Transverse colon (tissue), 4 donors: ENCODE results near the gene NPAS3. TPM values are rescaled to one million over a fixed set of nuclear protein-coding genes. Genes with fewer than 3 reads are reported as not detected.

Experiments used
- DNase-seq: peaks from one replicate; pipeline ENCODE4 v3.0.0-alpha.2; 2019
- H3K27ac ChIP-seq, 4 donors: fragments of 200-600 bp; sonication (generic); 2 replicates each; pipeline ENCODE4 v1.5.1; 2016 to 2018; ENCODE audit warnings: inconsistent platforms in 4 of 4
- H3K27me3 ChIP-seq: fragments of 200-600 bp; sonication (generic); 2 replicates; pipeline ENCODE4 v1.5.1; 2017; ENCODE audit warnings: inconsistent platforms
- H3K36me3 ChIP-seq, 4 donors: fragments of 200-600 bp; sonication (generic); 2 replicates each; pipeline ENCODE4 v1.5.1; 2017 to 2019; ENCODE audit warnings: inconsistent platforms in 4 of 4
- H3K4me1 ChIP-seq, 4 donors: fragments of 200-600 bp; sonication (generic); 2 replicates each; pipeline ENCODE4 v1.5.1; 2017 to 2020; ENCODE audit warnings: inconsistent platforms in 4 of 4
- H3K4me3 ChIP-seq, 4 donors: fragments of 200-600 bp; sonication (generic); 1 replicate in 1 of 4; 2 replicates in 3 of 4; pipeline versions ENCODE4 v1.5.1 to v1.6.1; 2017 to 2019; ENCODE audit warnings: inconsistent platforms in 4 of 4
- H3K9me3 ChIP-seq, 2 donors: fragments of 200-600 bp; sonication (generic); 2 replicates each; pipeline ENCODE4 v1.5.1; 2017 to 2019; ENCODE audit warnings: inconsistent platforms in 2 of 2
- CTCF ChIP-seq, 5 experiments: fragments of 200-600 bp in 3 of 5; fragments of 450-650 bp in 2 of 5; sonication (generic) in 3 of 5; IDR thresholded peaks; 1 replicate in 2 of 5; 2 replicates in 3 of 5; pipeline ENCODE4 v1.5.1; 2016 to 2017; ENCODE audit warnings: antibody characterized with exemption in 5 of 5, inconsistent platforms in 3 of 5, mild to moderate bottlenecking in 2 of 5, moderate library complexity in 1 of 5
- EP300 ChIP-seq: sonication (generic); formaldehyde crosslinking; IDR thresholded peaks from one replicate; pipeline ENCODE4 v1.6.1; 2017; ENCODE audit warnings: antibody characterized with exemption, low read depth
- POLR2A ChIP-seq: fragments of 450-650 bp; IDR thresholded peaks from one replicate; pipeline ENCODE4 v1.6.1; 2016; ENCODE audit warnings: antibody characterized with exemption, mild to moderate bottlenecking, moderate library complexity
- POLR2AphosphoS5 ChIP-seq, 3 donors: sonication (generic); formaldehyde crosslinking; IDR thresholded peaks; one replicate each; pipeline ENCODE4 v1.6.1; 2016; ENCODE audit warnings: antibody characterized with exemption in 3 of 3
- WGBS, 2 donors: methylation state at CpG; one replicate each; pipeline ENCODE4 v1.1.5; 2018; ENCODE audit warnings: low coverage in 1 of 2; 5-methylcytosine and 5-hydroxymethylcytosine counted together
- in situ Hi-C, 4 donors: fragments of 200-750 bp; cut with MboI; loops; one replicate each; pipeline versions ENCODE4 v1.15.0 to v1.15.1; 2017; ENCODE audit warnings: low sequenced_read_pairs in 3 of 4, low pct_ligation_motif_present in 1 of 4, low pct_unique_long_range_greater_than_20kb in 1 of 4
- intact Hi-C: fragments of 100-400 bp; cut with DNase I; formaldehyde crosslinking; loops from one replicate; pipeline ENCODE4 v1.15.1; 2023; ENCODE audit warnings: low total_unique reads
- total RNA-seq, 4 donors: library from RNA; depleted of rRNA; stranded (reverse); fragments of >200 nt; gene quantifications; one replicate each; pipeline ENCODE4 v1.1.0, GENCODE V29; 2016

The NPAS3 gene
- total RNA-seq, 4 donors from 2014 or later, result 0.96 to 6.4 (median 1.8) TPM

- no peaks in the 10 kb centered on the region for H3K4me1 ChIP-seq
- no peak overlapping the region for H3K27ac ChIP-seq
- TF ChIP-seq EP300 (no peak), POLR2AphosphoS5 (IDR thresholded peaks at IDR 0.05) (no peak), POLR2A (no peak), CTCF (IDR thresholded peaks at IDR 0.05) (no peak)
- in situ Hi-C loops, result no loop called here
- no peaks in the 10 kb centered on the region for H3K27me3 ChIP-seq
- no peak for DNase-seq
- H3K4me3 ChIP-seq, result no peak overlapping the region
- no peaks in the 10 kb centered on the region for H3K9me3 ChIP-seq
- intact Hi-C loops, result no loop called here
- no peaks in the 10 kb centered on the region for H3K36me3 ChIP-seq
- WGBS, 2 donors, result 84 to 90% methylated on average over 2 to 5 of the region's 5 CpGs
Measured at GRCh38 chr14:33516898-33517436, 578.3 kb downstream of the NPAS3 start.

- WGBS, 2 donors, result 54 to 64% methylated on average over 2 of the region's 2 CpGs
- DNase-seq, result no peak
- Histone ChIP-seq H3K4me3 (no peak overlapping the region), H3K4me1 (no peaks in the 10 kb centered on the region), H3K36me3 (no peaks in the 10 kb centered on the region), H3K27ac (no peak overlapping the region), H3K27me3 (no peaks in the 10 kb centered on the region), H3K9me3 (no peaks in the 10 kb centered on the region)
- TF ChIP-seq POLR2A, result no peak
- TF ChIP-seq CTCF (IDR thresholded peaks at IDR 0.05), result no peak
- no peak for TF ChIP-seq POLR2AphosphoS5 (IDR thresholded peaks at IDR 0.05)
- TF ChIP-seq EP300, result no peak
- intact Hi-C loops (no loop called here), in situ Hi-C loops (no loop called here)
Measured at GRCh38 chr14:33521192-33521591, 582.5 kb downstream of the NPAS3 start.

- Histone ChIP-seq H3K27me3 (no peaks in the 10 kb centered on the region), H3K9me3 (no peaks in the 10 kb centered on the region), H3K4me1 (no peaks in the 10 kb centered on the region), H3K36me3 (no peaks in the 10 kb centered on the region), H3K27ac (no peak overlapping the region), H3K4me3 (no peak overlapping the region)
- DNase-seq, result no peak
- in situ Hi-C loops (no loop called here), intact Hi-C loops (no loop called here)
- TF ChIP-seq POLR2AphosphoS5 (IDR thresholded peaks at IDR 0.05) (no peak), POLR2A (no peak), CTCF (IDR thresholded peaks at IDR 0.05) (no peak), EP300 (no peak)
- WGBS, 2 donors, result 67 to 80% methylated on average over 1 of the region's 1 CpG
Measured at GRCh38 chr14:33524244-33524643, 585.6 kb downstream of the NPAS3 start.

DNA sequence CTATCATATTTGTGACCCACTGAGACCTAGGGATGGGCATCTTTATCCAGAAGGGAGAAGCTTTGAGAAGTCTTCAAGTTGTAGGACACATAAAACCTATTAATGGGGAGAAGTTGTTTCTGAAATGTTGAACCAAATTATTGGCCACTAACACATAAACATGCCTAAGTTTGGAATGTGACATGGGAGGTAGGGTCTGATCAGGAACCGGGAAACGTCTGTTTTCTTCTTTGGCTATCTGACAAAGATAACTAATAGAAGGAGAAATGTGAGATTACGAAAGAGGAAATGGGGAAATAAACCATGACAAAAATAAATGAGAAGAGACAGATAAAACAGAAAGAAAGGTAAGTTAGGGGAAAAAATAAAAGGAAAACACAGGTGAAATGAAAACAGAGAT lies 586.9 kb downstream of the NPAS3 start:
- no peaks in the 10 kb centered on the region for H3K9me3 ChIP-seq
- no peak for TF ChIP-seq POLR2A
- no peak for TF ChIP-seq CTCF (IDR thresholded peaks at IDR 0.05)
- TF ChIP-seq EP300, result no peak
- TF ChIP-seq POLR2AphosphoS5 (IDR thresholded peaks at IDR 0.05), result no peak
- no peaks in the 10 kb centered on the region for H3K27me3 ChIP-seq
- H3K27ac ChIP-seq, result no peak overlapping the region
- H3K36me3 ChIP-seq, result no peaks in the 10 kb centered on the region
- WGBS, 2 donors, result 56 to 61% methylated on average over 3 of the region's 3 CpGs
- H3K4me1 ChIP-seq, result no peaks in the 10 kb centered on the region
- in situ Hi-C loops (no loop called here), intact Hi-C loops (no loop called here)
- no peak overlapping the region for H3K4me3 ChIP-seq
- DNase-seq, result no peak
